HepG2 (cell line): ENCODE measurements around the gene CABLES2. TPM values are rescaled to one million over a fixed set of nuclear protein-coding genes. Genes with fewer than 3 reads are reported as not detected.
A peak's percentile ranks its signal among the peaks of the same experiment; 100 is the strongest.

ENCODE experiments used
- ARID5B ChIP-seq: IDR thresholded peaks from 2 replicates; pipeline ENCODE4 v1.4.0; 2020; ENCODE audit warnings: mild to moderate bottlenecking, missing genetic modification reagents
- ATF2 ChIP-seq: sonication (generic); formaldehyde crosslinking; IDR thresholded peaks from 2 replicates; pipeline ENCODE4 v1.4.0; 2020; ENCODE audit warnings: missing genetic modification reagents
- GPBP1L1 ChIP-seq: sonication (generic); formaldehyde crosslinking; IDR thresholded peaks from 2 replicates; pipeline ENCODE4 v1.5.0; 2020; ENCODE audit warnings: mild to moderate bottlenecking, missing genetic modification reagents
- GRHL1 ChIP-seq: sonication (generic); formaldehyde crosslinking; conservative IDR thresholded peaks from 2 replicates; pipeline ENCODE4 v1.8.0; 2022; ENCODE audit warnings: missing genetic modification reagents
- HOXA7 ChIP-seq: sonication (generic); formaldehyde crosslinking; IDR thresholded peaks from 2 replicates; pipeline ENCODE4 v1.8.1; 2022; ENCODE audit warnings: mild to moderate bottlenecking, missing genetic modification reagents, moderate library complexity
- NFRKB ChIP-seq: fragments of 450-650 bp; IDR thresholded peaks from 2 replicates; pipeline ENCODE4 v1.6.1; 2017
- PATZ1 ChIP-seq: sonication (generic); formaldehyde crosslinking; IDR thresholded peaks from 2 replicates; pipeline ENCODE4 v1.4.0; 2020; ENCODE audit warnings: missing genetic modification reagents
- PBX2 ChIP-seq: IDR thresholded peaks from 2 replicates; pipeline ENCODE4 v1.6.1; 2016; ENCODE audit warnings: control low read depth
- PTBP1 ChIP-seq: fragments of 200-400 bp; formaldehyde crosslinking; IDR thresholded peaks from 2 replicates; pipeline ENCODE4 v1.6.1; 2018; ENCODE audit warnings: low read length, low read depth; ENCODE audit not compliant: poor library complexity, severe bottlenecking
- RARA ChIP-seq: IDR thresholded peaks from 2 replicates; pipeline ENCODE4 v1.6.1; 2016; ENCODE audit warnings: missing genetic modification reagents, missing compliant biosample characterization
- RFX3 ChIP-seq: IDR thresholded peaks from 2 replicates; pipeline ENCODE4 v1.6.1; 2016; ENCODE audit warnings: missing biosample characterization, missing genetic modification reagents
- TBP ChIP-seq: sonication (generic); formaldehyde crosslinking; IDR thresholded peaks from 2 replicates; pipeline ENCODE4 v1.5.0; 2020; ENCODE audit warnings: missing genetic modification reagents
- ZBTB1 ChIP-seq: sonication (generic); formaldehyde crosslinking; IDR thresholded peaks from 2 replicates; pipeline ENCODE4 v1.4.0; 2020; ENCODE audit warnings: missing genetic modification reagents, borderline replicate concordance
- ZNF337 ChIP-seq: sonication (generic); formaldehyde crosslinking; IDR thresholded peaks from 2 replicates; pipeline ENCODE4 v1.5.1; 2020; ENCODE audit warnings: missing genetic modification reagents, low read depth, mild to moderate bottlenecking, borderline replicate concordance
- ZNF562 ChIP-seq: sonication (generic); formaldehyde crosslinking; IDR thresholded peaks from 2 replicates; pipeline ENCODE4 v1.8.0; 2022; ENCODE audit warnings: missing genetic modification reagents, borderline replicate concordance
- ZNF83 ChIP-seq: sonication (generic); formaldehyde crosslinking; IDR thresholded peaks from 2 replicates; pipeline ENCODE4 v1.4.0; 2020; ENCODE audit warnings: missing genetic modification reagents, mild to moderate bottlenecking, borderline replicate concordance
- polyA plus RNA-seq, 8 experiments: library from polyadenylated mRNA; depleted of rRNA in 3 of 8; stranded (reverse) in 7 of 8; unstranded in 1 of 8; fragments of >200 nt; fragmentation: Illumina TruSeq in 4 of 8; extraction: Trizol in 4 of 8; gene quantifications; 2 replicates each; pipeline versions ENCODE4 v1.2.1 to v1.2.3, GENCODE V29; 2011 to 2016; ENCODE audit warnings: low read depth in 4 of 8, missing spikeins in 1 of 8, mixed read lengths in 1 of 8; ENCODE audit not compliant: insufficient read depth in 1 of 8
- total RNA-seq, 5 experiments: library from RNA; depleted of rRNA; stranded (reverse); fragments of >200 nt; fragmentation: Illumina TruSeq; extraction: Trizol; gene quantifications; 2 replicates each; pipeline ENCODE4 v1.2.3, GENCODE V29; 2016; ENCODE audit warnings: low read depth in 1 of 5

Gene CABLES2
- total and polyA plus RNA-seq, 2 of the 13 experiments (the other 11 are each of a cell fraction or from before 2014, with no cell fraction given): 5.2 to 9.7 TPM

- TF ChIP-seq ARID5B (CRISPR knock-in tag) (peak; percentile 42), ZNF562 (CRISPR knock-in tag) (no peak), HOXA7 (CRISPR knock-in tag) (peak; percentile 60; the same call in 1 of the 2 replicates), PTBP1 (no peak), ATF2 (CRISPR knock-in tag) (peak; percentile 90), ZNF83 (CRISPR knock-in tag) (peak; percentile 98), ZBTB1 (CRISPR knock-in tag) (peak; percentile 42; the same call in 1 of the 2 replicates), ZNF337 (CRISPR knock-in tag) (no peak; the same call in 1 of the 2 replicates), TBP (CRISPR knock-in tag) (peak; percentile 61; the same call in 1 of the 2 replicates), RFX3 (CRISPR knock-in tag) (0 out of 2 replicates have a peak, but pooled peaks have one; percentile 22), PATZ1 (CRISPR knock-in tag) (peak; percentile 69; the same call in 1 of the 2 replicates), RARA (CRISPR knock-in tag) (peak; percentile 22; the same call in 1 of the 2 replicates), NFRKB (no peak), GPBP1L1 (CRISPR knock-in tag) (no peak), PBX2 (CRISPR knock-in tag) (0 out of 2 replicates have a peak, but pooled peaks have one; percentile 8), GRHL1 (CRISPR knock-in tag) (no peak)
Measured at GRCh38 chr20:62386383-62387218, 20.5 kb downstream of the CABLES2 start, which contains the start of gene RPS21 (continued).
